ENCODE measurements around the gene PHACTR1.
A peak's percentile ranks its signal among the peaks of the same experiment; 100 is the strongest.

Gene PHACTR1

DNA sequence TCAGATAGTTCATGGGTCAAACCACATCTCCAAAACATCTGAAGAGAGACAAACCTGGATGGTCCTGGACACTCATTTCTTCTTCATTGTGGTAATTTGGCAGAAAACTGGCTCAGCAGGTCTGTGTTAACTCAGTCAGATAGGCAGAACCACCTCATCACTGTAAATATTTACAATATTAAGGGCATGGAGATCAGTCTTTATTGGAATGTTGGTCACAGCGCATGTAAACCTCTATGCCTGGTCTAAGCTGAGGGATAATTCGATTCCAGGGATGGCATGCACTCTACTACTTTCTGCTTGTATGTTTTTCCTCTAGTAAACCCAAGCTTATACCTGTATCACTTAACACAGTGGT, 615.8 kb downstream of the PHACTR1 start:
- DNase-seq, result no peak

DNA sequence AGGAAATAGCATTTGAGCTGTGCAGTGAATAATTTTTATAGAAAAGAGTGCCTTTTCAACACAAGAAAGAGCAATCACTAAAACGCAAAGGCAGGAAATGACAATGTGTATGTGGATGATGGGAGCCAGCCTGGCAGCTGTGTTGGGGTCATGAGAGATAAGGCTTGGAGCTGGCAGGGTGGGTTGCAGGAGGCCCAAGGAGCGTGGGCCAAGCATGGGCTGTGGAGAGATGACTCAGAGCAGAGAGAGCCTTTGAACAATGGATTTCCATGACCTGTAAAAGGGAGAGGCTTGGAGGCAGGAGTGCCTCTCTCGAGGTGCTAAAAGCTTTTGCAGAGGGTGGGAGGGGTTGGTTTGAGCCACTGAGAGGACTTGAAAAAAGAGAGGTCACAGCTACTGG, 618.4 kb downstream of the PHACTR1 start:
- DNase-seq, result no peak

DNA sequence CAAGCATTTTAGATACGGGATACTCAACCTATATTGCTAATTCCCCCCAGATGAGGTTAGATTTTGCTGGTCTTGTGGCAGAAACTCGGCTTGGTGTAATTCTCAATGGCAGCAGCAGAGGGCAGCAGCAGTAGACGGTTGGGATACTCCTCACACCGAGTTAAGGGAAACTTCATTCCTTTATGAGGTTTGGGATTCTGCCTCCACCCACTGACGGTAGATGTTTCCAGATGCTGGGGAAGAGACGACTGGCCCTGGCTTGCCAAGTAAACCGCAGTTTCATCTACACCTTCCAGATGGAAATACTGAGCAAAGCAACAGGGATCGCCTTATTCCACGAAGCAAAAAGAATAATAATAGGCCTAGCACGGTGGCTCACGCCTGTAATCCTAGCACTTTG, 620.0 kb downstream of the PHACTR1 start:
- peak; percentile 60 for DNase-seq

DNA sequence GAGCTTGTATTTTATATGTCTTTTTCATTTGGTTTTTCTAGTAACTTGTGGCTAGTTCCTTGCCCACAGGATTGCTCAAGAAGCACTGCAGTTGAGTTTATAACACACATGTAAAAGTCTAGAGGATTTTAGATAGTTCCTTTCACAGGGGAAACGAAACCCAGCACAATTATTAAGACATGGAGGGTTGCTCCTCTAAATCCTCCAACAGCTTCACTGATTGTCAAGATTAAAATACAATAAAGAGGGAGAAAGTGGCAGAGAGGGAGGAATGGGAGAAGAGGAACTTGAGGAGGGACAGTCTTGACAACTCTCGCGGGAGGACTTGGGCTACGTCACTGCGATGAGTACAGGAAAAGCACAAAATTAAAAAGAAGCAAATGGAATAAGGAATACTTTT, 621.5 kb downstream of the PHACTR1 start:
- DNase-seq, result peak; percentile 26
